HG02588 (cell line): ENCODE data around the gene C17orf113.
"Not testable (repeated sequence)": the region's sequence is repeated elsewhere in the genome, so short reads cannot be mapped to it uniquely, and the experiment has no call there.

ENCODE experiments used
- ATAC-seq: cut with Tn5 transposase; IDR thresholded peaks from one replicate; pipeline ENCODE4 v1.9.1; 2021; ENCODE audit warnings: mild to moderate bottlenecking, moderate library complexity; ENCODE audit not compliant: unreplicated experiment

Gene C17orf113

DNA sequence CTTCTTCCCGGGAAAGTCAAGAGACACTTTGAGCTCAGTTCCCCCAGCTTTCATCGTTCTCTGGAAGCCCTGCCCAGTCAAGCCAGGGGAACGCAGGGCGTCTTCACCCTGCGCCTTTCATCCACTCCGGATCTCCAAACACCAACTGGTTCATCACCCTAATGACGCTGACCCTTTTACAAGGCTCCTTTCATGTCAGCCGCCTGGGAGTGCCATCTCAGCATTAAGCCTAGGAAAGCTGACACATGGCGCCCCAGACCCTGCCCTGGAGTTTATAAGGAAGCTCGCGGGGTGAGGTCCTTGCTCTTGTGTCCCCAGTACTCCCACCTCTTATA lies 32.6 kb downstream of the C17orf113 start:
- ATAC-seq, result no peak

DNA sequence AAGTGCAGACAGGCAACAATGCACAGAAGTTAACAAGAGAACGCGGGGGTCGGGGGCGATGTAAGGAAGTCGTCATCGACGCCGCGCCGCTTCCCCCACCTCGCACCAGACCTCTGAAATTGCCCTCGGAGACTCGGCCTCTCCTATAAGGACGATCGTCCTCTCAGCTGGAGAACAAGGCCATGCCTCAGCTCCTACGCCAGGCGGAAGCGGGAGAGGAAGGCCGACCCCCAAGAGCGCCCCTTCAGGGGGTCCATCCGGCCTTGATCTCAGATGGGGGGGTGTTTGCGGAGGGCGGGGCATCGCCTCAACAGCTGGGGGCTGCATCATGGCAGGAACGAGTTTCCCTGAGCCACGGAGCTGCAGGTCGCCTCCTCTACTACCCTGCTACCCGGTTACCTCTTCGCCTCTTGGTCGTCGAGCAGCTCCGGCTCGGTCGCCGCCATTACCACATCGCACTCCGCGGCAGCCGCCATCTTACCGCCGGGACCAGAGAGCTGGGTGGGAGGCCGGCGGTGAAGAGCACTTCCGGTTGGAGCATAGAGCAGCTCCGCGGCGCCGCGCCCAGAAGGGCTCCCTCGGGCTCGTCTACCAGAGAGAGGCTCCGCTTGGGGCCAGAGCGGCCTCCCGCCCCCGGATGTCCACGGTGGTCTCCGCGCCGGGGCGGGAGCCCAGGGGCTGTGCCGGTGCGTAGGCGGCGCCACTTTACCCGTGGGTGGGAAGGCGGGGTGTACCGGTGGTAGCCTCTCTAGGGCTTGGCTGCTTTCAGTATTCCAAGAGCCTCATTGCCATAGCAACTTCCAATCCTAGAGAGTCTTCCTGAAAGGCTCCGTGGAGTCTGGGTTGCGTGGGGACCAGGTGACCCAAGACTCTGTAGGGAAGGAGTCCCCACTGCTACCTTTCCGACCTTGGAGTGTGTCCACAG lies 33.2 kb downstream of the C17orf113 start, which contains the start of gene DNAJC7:
Gene DNAJC7, minus strand, starts transcription at position 499 of the 925 bp plus-strand sequence. Its CDS starts 23 bp downstream, at position 476.
- peak; percentile 72 for ATAC-seq

DNA sequence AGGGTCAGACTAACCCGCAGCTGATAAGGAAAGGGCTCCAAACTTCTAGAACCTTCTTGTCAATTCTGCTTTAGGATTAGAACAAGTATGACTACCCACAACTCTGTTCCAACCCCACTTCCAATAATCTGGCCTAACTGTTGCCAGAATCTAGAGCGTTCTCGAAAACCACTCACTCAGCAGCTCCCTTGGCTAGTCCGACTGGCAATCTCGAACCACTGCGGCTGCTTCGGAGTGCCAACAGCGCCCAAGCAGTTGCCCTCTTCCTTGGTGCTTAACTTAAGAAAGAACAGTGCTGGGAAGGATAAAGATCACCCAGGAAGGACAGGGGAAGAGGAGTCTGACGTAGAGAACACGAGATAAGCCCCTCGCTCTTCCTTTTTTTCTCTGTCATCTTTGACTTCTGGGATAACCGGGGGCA lies 34.0 kb downstream of the C17orf113 start:
- no peak for ATAC-seq

- not testable (repeated sequence) for ATAC-seq
These were observed 36.7 kb downstream of the C17orf113 start for GRCh38 chr17:42013740-42014139.

DNA sequence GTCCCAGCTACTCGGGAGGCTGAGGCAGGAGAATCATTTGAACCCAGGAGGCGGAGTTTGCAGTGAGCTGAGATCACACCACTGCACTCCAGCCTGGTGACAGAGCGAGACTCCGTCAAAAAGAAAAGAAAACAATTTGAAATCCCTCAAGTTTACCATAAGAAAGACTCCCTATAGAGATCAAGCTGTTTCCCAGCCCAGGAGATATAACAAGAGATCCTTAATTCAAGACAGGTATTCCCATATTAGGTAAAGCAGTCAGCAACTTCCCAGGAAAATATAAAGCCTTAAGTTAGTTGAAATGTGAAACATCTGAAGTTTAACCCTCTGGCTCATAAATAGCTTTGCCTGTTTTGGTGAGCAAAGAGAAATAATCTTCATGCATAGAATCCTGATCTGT lies 38.0 kb downstream of the C17orf113 start:
- not testable (repeated sequence) for ATAC-seq

GRCh38 chr17:42010898-42011516 lies 39.4 kb downstream of the C17orf113 start:
- no peak for ATAC-seq

GRCh38 chr17:42010266-42010680 lies 40.1 kb downstream of the C17orf113 start:
- ATAC-seq, result not testable (repeated sequence)

DNA sequence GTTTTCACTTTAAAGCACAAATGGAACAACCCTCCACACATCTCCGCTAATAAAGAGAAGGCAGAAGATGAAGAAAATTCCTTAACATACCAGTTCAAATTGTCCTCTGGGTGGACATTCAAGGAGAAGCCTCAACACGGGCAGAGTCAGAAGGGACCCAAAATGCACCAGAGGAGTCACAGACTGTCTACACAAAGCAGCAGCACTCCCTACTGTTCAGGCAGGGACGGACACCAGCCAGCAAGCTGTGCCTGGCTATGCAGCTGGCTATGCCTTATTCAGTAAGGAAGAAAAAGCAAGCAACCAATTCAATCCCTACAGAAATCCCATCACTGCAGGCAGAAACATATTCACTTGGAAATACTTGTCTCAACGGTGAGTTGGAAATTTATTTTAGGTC lies 41.2 kb downstream of the C17orf113 start:
- no peak for ATAC-seq

GRCh38 chr17:42005166-42005565 lies 45.2 kb downstream of the C17orf113 start:
- ATAC-seq, result no peak

- ATAC-seq, result no peak
These were observed 47.6 kb downstream of the C17orf113 start for GRCh38 chr17:42002792-42003301.

DNA sequence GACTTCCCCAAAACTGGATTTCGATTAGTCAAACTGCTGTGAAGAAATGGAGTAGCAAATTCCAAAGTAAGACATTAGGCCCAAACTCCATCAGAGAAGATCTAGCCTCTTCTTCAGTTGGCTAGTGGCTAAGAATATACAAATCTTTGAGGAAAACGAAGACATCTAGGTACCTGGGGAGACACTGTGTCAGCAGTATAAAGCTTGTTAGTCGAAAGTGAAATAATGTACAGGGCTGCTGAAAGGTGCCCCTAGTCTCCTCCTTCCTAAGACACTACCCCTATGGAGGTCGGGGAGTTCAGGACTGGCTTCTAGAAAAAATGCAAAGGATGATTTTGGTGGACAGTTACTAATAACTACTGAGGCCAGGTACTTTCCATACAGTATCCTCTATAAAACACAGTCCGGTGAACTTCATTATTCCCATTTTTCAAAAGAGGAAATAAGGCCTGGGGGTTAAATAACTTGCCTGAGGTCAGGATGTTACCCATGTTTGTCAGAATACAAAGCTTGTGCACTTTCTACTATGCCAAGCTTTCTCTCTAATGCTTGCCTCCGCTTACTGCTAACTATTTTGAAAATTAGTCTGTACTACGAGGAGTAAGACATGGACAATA lies 48.1 kb downstream of the C17orf113 start:
- no peak for ATAC-seq

DNA sequence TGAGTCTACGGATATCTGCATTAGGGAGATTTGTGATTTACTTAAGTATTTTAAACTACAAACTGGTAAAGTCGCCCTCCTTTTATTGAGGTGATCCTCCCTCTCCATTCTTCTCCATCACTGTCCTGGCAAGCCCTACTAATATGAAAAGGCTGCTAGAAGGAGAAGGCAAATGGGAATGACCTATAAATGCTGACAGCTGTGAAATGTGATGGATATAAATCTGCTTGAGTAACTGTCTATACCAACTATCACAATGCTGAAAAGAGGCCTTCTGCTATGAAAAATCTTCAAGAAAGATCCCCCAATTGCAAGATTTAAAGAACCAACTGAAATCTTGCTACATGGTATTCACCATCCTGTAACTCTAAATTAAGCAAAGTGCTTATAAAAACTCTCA lies 48.7 kb downstream of the C17orf113 start:
- ATAC-seq, result no peak

DNA sequence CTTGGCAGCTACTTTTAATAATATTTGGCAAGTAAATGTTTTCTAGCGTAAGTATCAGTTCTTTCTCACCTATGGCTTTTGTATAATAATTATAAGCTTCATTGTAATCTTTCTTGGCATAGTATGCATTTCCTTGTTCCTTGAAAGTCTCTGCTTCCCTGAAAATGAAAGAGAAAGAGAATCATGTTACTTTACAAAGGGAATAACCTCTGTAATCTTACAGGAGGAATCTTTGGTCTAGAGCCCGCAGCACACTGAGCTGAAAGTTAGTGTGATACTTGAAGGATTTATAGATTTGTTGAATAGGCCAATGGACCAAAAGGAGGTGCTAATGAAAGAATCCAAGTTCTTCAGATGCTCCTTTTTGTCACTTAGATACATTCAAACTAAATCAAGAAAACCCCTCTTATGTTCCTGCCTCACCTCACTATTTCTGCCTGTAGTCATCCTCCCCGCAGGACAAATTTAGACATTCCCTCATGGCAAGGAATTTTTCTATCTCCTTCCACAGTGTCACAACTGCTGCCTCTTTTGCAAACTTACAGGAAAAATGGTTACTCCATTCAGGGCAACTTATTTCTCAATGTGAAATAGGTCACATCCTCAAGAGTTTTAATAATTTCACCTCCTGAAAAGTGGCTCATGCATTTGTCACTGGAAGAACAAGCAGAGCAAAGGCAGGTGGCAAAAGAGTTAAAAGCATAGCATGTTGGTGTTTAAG lies 49.8 kb downstream of the C17orf113 start:
- no peak for ATAC-seq

GRCh38 chr17:41998497-41998896 lies 51.9 kb downstream of the C17orf113 start:
- ATAC-seq, result no peak

- no peak for ATAC-seq
These were observed 53.6 kb downstream of the C17orf113 start for GRCh38 chr17:41996855-41997164.

GRCh38 chr17:41992576-41992975 lies 57.8 kb downstream of the C17orf113 start:
- ATAC-seq, result no peak

DNA sequence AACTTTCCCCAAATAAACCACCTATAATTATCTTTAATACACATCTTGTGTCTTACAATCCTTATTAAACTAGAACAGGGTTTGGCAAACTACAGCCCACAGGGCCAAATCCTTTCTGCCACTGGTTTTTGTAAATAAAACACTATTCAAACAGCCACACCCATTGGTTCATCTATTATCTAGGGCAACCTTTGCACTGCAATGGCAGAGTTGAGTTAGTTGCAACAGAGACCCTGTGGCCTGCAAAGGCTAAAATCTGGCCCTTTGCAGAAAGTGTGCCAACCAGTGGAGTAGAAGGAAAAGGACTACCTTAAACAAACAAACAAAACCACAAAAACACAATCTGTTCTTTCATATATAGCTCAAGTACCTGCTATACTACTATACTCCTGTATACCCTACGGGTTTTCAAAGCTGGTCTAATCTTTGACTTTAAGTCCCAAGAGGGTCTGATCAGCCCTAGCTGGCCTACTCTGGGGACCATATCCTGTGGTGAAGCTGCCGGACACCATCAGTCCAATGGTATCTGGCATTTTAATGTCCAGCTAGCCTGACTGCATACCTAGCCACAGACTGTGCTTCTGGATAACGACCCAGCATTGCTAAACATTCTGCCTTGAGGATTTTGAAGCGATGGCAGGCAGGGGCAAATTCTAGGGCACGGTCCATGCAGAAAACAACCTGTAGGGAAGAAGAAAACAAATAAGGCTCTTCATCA lies 60.5 kb downstream of the C17orf113 start:
- ATAC-seq, result no peak

GRCh38 chr17:41988418-41988817 lies 62.0 kb downstream of the C17orf113 start:
- no peak for ATAC-seq
